ACC112 (cell line): ENCODE data around the gene EWSR1.
"Not testable (repeated sequence)": the region's sequence is repeated elsewhere in the genome, so short reads cannot be mapped to it uniquely, and the experiment has no call there.

Experiments
- H2AFZ ChIP-seq: fragments of 200-600 bp; sonication (generic); one replicate; pipeline ENCODE4 v1.6.0; 2017; ENCODE audit warnings: antibody characterized with exemption, low read length; ENCODE audit not compliant: unreplicated experiment
- H3K27ac ChIP-seq: fragments of 200-600 bp; sonication (generic); 2 replicates; pipeline ENCODE4 v1.5.1; 2014; ENCODE audit warnings: low read depth, mild to moderate bottlenecking, antibody characterized with exemption, low read length, moderate library complexity
- H3K27me3 ChIP-seq: fragments of 200-600 bp; sonication (generic); 2 replicates; pipeline ENCODE4 v1.6.1; 2014; ENCODE audit warnings: mild to moderate bottlenecking, antibody characterized with exemption, low read length, moderate library complexity, mixed read lengths; ENCODE audit not compliant: insufficient read depth
- H3K36me3 ChIP-seq: fragments of 200-600 bp; sonication (generic); 2 replicates; pipeline ENCODE4 v1.6.1; 2016; ENCODE audit warnings: mild to moderate bottlenecking, antibody characterized with exemption, low read length, moderate library complexity, mixed read lengths; ENCODE audit not compliant: insufficient read depth
- H3K4me1 ChIP-seq: fragments of 200-600 bp; sonication (generic); one replicate; pipeline ENCODE4 v1.6.1; 2016; ENCODE audit warnings: low read length, mixed read lengths; ENCODE audit not compliant: insufficient read depth, unreplicated experiment, control insufficient read depth
- H3K4me3 ChIP-seq: fragments of 200-600 bp; sonication (generic); 2 replicates; pipeline ENCODE4 v1.5.1; 2014; ENCODE audit warnings: mild to moderate bottlenecking, low read depth, low read length
- H3K79me2 ChIP-seq: fragments of 200-600 bp; sonication (generic); one replicate; pipeline ENCODE4 v1.6.0; 2016; ENCODE audit warnings: low read length; ENCODE audit not compliant: control insufficient read depth, unreplicated experiment, insufficient read depth

EWSR1 gene

GRCh38 chr22:29231971-29232959 lies 35.8 kb upstream of the EWSR1 start:
- Histone ChIP-seq H3K27me3 (no peaks in the 10 kb centered on the region), H3K79me2 (no peaks in the 10 kb centered on the region), H3K4me3 (no peak overlapping the region), H2AFZ (no peak overlapping the region), H3K4me1 (no peaks in the 10 kb centered on the region), H3K27ac (no peak overlapping the region), H3K36me3 (no peaks in the 10 kb centered on the region)

GRCh38 chr22:29233277-29233877 lies 34.7 kb upstream of the EWSR1 start:
- H3K4me1 ChIP-seq = no peaks in the 10 kb centered on the region
- H3K36me3 ChIP-seq = no peaks in the 10 kb centered on the region
- H3K4me3 ChIP-seq = no peak overlapping the region
- no peak overlapping the region for H3K27ac ChIP-seq
- no peak overlapping the region for H2AFZ ChIP-seq
- H3K79me2 ChIP-seq = no peaks in the 10 kb centered on the region
- no peaks in the 10 kb centered on the region for H3K27me3 ChIP-seq

- H3K36me3 ChIP-seq = not testable (repeated sequence)
Measured at GRCh38 chr22:29240481-29240880, 27.6 kb upstream of the EWSR1 start.

GRCh38 chr22:29243874-29244446 lies 24.1 kb upstream of the EWSR1 start:
- no peak overlapping the region for H2AFZ ChIP-seq
- no peaks in the 10 kb centered on the region for H3K4me1 ChIP-seq
- no peak overlapping the region for H3K4me3 ChIP-seq
- no peaks in the 10 kb centered on the region for H3K36me3 ChIP-seq
- no peaks in the 10 kb centered on the region for H3K27me3 ChIP-seq
- no peaks in the 10 kb centered on the region for H3K79me2 ChIP-seq
- H3K27ac ChIP-seq = no peak overlapping the region

More at GRCh38 chr22:29240481-29240880, 27.6 kb upstream of the EWSR1 start:
- H3K79me2 ChIP-seq, H3K27ac ChIP-seq, H3K27me3 ChIP-seq, H3K4me1 ChIP-seq, H2AFZ ChIP-seq, H3K4me3 ChIP-seq: not testable (repeated sequence)

- Histone ChIP-seq H3K27me3 (no peaks in the 10 kb centered on the region), H3K4me1 (no peaks in the 10 kb centered on the region), H3K36me3 (no peaks in the 10 kb centered on the region), H2AFZ (no peak overlapping the region), H3K4me3 (no peak overlapping the region), H3K27ac (no peak overlapping the region), H3K79me2 (no peaks in the 10 kb centered on the region)
Measured at GRCh38 chr22:29244785-29245625, 23.1 kb upstream of the EWSR1 start.

GRCh38 chr22:29245626-29246385 lies 22.3 kb upstream of the EWSR1 start:
- Histone ChIP-seq H3K27me3 (no peaks in the 10 kb centered on the region), H3K4me1 (no peaks in the 10 kb centered on the region), H2AFZ (no peak overlapping the region), H3K36me3 (no peaks in the 10 kb centered on the region), H3K79me2 (no peaks in the 10 kb centered on the region), H3K4me3 (no peak overlapping the region), H3K27ac (no peak overlapping the region)

- H3K79me2 ChIP-seq, H3K4me3 ChIP-seq, H3K4me1 ChIP-seq, H3K36me3 ChIP-seq, H2AFZ ChIP-seq, H3K27me3 ChIP-seq, H3K27ac ChIP-seq: not testable (repeated sequence)
Measured at GRCh38 chr22:29247891-29248290, 20.2 kb upstream of the EWSR1 start.

- Histone ChIP-seq H3K27me3 (no peaks in the 10 kb centered on the region), H3K79me2 (no peaks in the 10 kb centered on the region), H3K36me3 (no peaks in the 10 kb centered on the region)
Measured at GRCh38 chr22:29251265-29251664, 16.8 kb upstream of the EWSR1 start.

GRCh38 chr22:29251981-29252911 lies 15.8 kb upstream of the EWSR1 start:
- no peak overlapping the region for H2AFZ ChIP-seq
- H3K36me3 ChIP-seq = no peaks in the 10 kb centered on the region
- no peaks in the 10 kb centered on the region for H3K4me1 ChIP-seq
- no peaks in the 10 kb centered on the region for H3K27me3 ChIP-seq
- H3K27ac ChIP-seq = no peak overlapping the region
- H3K4me3 ChIP-seq = no peak overlapping the region
- no peaks in the 10 kb centered on the region for H3K79me2 ChIP-seq

More at GRCh38 chr22:29251265-29251664, 16.8 kb upstream of the EWSR1 start:
- H3K4me1 ChIP-seq = no peaks in the 10 kb centered on the region
- no peak overlapping the region for H3K27ac ChIP-seq
- no peak overlapping the region for H3K4me3 ChIP-seq
- H2AFZ ChIP-seq = no peak overlapping the region
